Esophagus squamous epithelium (tissue), 4 donors: ENCODE data around the gene ZNF716.

Source experiments
- CTCF ChIP-seq, 6 experiments: fragments of 450-650 bp in 4 of 6; fragments of 200-600 bp in 2 of 6; sonication (generic) in 2 of 6; IDR thresholded peaks; one replicate each; pipeline ENCODE4 v1.5.1; 2016 to 2019; ENCODE audit warnings: antibody characterized with exemption in 6 of 6, mild to moderate bottlenecking in 4 of 6, moderate library complexity in 4 of 6
- POLR2A ChIP-seq, 4 donors: fragments of 450-650 bp; IDR thresholded peaks; one replicate each; pipeline ENCODE4 v1.6.1; 2017; ENCODE audit warnings: antibody characterized with exemption in 4 of 4, mild to moderate bottlenecking in 4 of 4, moderate library complexity in 3 of 4

- TF ChIP-seq POLR2A (IDR thresholded peaks at IDR 0.05) = no peak
- no peak for TF ChIP-seq CTCF (IDR thresholded peaks at IDR 0.05)
Observed at GRCh38 chr7:57427146-57427545, 22.8 kb upstream of the ZNF716 start.
